ENCODE data around the gene RGS6.

The RGS6 gene

DNA sequence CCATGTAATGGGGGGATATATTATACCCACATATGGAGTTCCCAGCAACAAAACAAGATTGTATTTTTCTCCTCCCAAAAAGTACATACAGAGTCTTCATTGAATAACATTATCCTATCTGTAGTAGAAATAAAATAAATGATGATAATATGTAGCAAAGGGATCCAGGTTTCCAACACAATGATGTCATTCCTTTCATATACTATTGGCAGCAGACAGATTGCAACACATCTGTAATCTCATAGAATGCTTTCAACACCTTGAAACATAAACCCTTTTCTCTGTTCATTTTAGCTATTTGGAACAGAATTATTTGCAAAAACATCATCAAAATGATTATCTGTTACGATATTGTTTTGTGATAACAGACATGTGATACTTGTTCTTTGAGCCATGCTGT is 644.0 kb downstream of the RGS6 start:
- DNase-seq (ENCODE audit: low read depth), result no peak
- TF ChIP-seq, protein P1, sequence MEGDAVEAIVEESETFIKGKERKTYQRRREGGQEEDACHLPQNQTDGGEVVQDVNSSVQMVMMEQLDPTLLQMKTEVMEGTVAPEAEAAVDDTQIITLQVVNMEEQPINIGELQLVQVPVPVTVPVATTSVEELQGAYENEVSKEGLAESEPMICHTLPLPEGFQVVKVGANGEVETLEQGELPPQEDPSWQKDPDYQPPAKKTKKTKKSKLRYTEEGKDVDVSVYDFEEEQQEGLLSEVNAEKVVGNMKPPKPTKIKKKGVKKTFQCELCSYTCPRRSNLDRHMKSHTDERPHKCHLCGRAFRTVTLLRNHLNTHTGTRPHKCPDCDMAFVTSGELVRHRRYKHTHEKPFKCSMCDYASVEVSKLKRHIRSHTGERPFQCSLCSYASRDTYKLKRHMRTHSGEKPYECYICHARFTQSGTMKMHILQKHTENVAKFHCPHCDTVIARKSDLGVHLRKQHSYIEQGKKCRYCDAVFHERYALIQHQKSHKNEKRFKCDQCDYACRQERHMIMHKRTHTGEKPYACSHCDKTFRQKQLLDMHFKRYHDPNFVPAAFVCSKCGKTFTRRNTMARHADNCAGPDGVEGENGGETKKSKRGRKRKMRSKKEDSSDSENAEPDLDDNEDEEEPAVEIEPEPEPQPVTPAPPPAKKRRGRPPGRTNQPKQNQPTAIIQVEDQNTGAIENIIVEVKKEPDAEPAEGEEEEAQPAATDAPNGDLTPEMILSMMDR (IDR thresholded peaks at IDR 0.05; ENCODE audit: low read depth, low read length, missing control alignments), result no peak
- no peak overlapping the region for H3K4me3 ChIP-seq (ENCODE audit: low read depth, low read length)

DNA sequence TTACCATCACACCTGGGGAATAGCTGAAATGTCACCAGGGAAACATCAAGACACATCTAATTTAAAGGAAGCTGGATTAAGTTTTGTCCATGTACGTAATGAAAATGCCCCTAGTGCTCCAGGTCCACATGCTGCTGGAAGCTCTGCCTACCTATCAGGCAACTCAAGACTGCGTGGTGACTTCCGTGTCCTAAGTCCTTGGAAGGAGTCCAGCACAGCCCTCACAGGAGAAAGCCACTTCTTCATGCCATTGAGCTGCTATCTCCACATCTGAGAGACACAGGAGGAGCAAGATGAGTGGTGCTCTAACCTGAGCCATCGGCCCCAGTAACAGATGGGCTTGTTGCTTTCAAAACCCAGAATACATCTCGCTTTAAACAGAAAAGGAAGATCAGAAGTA is 645.3 kb downstream of the RGS6 start:
- TF ChIP-seq, protein P1 (IDR thresholded peaks at IDR 0.05; ENCODE audit: low read depth, low read length, missing control alignments), result no peak
- no peak overlapping the region for H3K4me3 ChIP-seq (ENCODE audit: low read depth, low read length)

DNA sequence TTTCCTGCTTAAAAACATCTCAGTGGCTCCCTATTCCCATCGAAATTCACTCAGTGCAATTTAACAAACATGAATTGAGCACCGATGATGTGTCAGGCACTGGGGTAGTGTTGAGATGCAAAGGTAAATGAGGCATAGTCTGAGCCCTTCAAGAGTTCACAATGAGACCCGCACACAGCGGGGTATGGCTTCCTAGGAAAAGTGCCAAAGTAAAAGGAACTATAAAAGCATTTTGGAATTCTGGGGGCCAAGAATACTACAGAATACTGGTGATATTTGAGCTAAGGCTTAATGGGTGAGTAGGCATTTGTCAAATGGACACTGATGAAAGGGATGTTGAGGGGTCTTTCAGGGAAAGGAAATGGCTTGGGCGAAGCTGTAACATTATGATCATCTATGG is 646.3 kb downstream of the RGS6 start:
- no peak for DNase-seq (ENCODE audit: low read depth)
- TF ChIP-seq, protein P1 (IDR thresholded peaks at IDR 0.05; ENCODE audit: low read depth, low read length, missing control alignments), result no peak
- no peak overlapping the region for H3K4me3 ChIP-seq (ENCODE audit: low read depth, low read length)

More for the DNA sequence above, 645.3 kb downstream of the RGS6 start:
- DNase-seq (ENCODE audit: low read depth), result no peak

DNA sequence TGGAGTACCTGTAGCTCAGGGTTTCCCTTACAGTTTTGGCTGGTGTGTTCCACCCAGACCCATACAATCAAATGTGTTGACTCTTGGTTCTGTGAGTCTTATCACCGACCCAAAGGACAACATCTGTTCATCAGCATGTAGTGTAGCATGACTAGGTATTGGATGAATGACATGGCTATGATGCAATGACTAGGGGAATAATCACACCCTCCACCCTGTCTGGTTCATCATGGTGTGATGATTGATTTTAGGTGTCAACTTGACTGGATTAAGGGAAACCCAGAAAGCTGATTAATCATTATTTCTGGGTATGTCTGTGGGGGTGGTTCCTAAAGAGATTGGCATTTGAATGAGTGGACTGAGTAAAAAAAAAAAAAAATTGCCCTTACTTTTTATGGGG is 650.4 kb downstream of the RGS6 start:
- DNase-seq (ENCODE audit: low read depth), result no peak
- TF ChIP-seq, protein P1 (IDR thresholded peaks at IDR 0.05; ENCODE audit: low read depth, low read length, missing control alignments), result no peak
- H3K4me3 ChIP-seq (ENCODE audit: low read depth, low read length), result no peak overlapping the region

DNA sequence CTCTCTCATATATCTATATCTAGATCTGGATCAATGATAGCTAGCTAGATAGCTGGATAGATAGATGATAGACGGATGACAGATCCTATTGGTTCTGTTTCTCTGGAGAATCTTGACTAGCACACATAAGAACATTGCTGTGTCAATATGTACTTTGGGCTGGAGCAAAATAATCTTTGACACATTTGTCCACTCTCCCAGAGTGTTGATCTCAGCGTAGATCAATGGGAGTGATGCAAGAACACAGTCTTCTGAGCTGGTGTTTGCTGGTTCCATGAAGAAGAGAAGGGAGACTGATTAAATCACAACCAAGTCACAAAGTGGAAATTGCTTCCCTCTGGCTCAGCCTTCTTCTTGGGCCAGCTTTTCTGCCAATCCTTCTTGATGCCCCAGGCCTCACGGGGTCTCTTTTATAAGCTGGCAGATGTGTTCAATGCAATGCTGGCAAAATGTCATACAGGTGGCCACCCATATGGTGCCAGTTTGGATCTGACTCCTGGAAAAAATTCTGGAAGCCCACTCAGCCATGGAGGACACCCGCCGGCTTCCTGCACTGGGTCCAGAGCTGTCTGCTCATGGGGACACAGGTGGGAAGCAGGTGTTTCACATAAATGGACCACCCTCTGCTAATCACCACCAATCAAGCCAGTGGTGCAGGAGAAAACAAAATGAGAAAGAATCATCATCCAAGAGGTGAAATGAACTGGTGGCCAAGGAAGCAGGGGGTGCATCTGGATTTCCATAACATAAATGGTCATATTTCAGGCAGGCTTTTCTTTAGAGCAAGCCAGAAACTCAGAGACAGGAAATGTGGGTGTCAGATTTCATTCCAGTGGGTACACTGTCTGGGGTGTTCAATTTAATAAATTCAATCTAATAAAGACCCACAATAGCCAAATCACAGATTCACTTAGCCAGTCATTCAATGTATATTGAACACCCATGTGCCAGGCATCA is 651.4 kb downstream of the RGS6 start:
- H3K4me3 ChIP-seq (ENCODE audit: low read depth, low read length), result no peak overlapping the region
- TF ChIP-seq, protein P1 (IDR thresholded peaks at IDR 0.05; ENCODE audit: low read depth, low read length, missing control alignments), result no peak
- DNase-seq (ENCODE audit: low read depth), result no peak

DNA sequence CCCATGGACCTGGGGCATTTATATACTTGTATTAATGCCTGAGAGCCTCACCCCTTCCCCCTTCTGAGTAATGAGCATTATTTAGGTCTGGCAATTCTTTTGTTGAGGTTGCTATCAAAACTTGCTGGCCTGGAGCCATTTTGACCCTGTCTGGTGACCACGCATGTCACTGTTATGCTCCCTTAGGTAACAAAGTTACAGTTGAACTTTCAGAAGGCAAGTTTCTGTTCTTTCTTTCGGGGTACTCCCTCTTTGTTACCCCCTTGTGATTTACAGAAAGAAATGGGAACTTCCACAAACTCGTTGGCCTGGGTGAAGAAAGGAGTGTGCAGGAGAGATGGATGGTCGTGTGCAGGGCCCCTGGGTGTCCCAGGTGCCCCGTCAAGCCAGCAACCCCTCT is 656.3 kb downstream of the RGS6 start:
- no peak for DNase-seq (ENCODE audit: low read depth)
- no peak overlapping the region for H3K4me3 ChIP-seq (ENCODE audit: low read depth, low read length)
- TF ChIP-seq, protein P1 (IDR thresholded peaks at IDR 0.05; ENCODE audit: low read depth, low read length, missing control alignments), result no peak

DNA sequence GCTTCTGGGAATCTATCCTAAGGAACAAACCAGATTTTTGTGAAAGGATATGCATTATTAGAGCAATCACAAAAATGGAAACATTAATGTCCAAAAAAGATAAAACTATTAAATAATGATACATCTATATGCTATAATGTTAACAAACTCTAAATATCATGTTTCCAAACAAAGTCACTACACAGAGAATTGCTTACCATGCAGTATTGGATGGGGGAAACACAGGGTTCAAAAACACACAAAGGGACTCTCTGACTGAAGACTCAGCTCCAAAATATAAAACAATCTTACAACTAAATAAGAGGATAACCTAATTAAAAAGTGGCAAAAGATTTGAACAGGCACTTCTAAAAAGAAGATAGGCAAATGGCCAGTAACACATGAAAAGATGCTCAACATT is 657.4 kb downstream of the RGS6 start:
- TF ChIP-seq, protein P1 (IDR thresholded peaks at IDR 0.05; ENCODE audit: low read depth, low read length, missing control alignments), result no peak

More for the DNA sequence above, 657.4 kb downstream of the RGS6 start:
- H3K4me3 ChIP-seq (ENCODE audit: low read depth, low read length), result no peak overlapping the region
- DNase-seq (ENCODE audit: low read depth), result no peak

All from GM12864 (cell line).